Prostate gland (tissue), 2 donors: ENCODE data around the gene GPAM. TPM values are rescaled to one million over a fixed set of nuclear protein-coding genes. Genes with fewer than 3 reads are reported as not detected.

Experiments
- DNase-seq: peaks from one replicate; pipeline ENCODE4 v3.0.0-alpha.2; 2019; ENCODE audit warnings: low spot score
- H3K27ac ChIP-seq, 2 donors: fragments of 200-600 bp; sonication (generic); 2 replicates each; pipeline ENCODE4 v1.5.1; 2017 to 2019
- H3K27me3 ChIP-seq: fragments of 200-600 bp; sonication (generic); replicated peaks from 2 replicates; pipeline ENCODE4 v1.5.1; 2019; ENCODE audit not compliant: insufficient read depth
- H3K36me3 ChIP-seq, 2 donors: fragments of 200-600 bp; sonication (generic); 1 replicate in 1 of 2; 2 replicates in 1 of 2; pipeline versions ENCODE4 v1.5.1 to v1.8.1; 2017 to 2019
- H3K4me1 ChIP-seq: fragments of 200-600 bp; sonication (generic); replicated peaks from 2 replicates; pipeline ENCODE4 v1.5.1; 2019
- H3K4me3 ChIP-seq, 2 donors: fragments of 200-600 bp; sonication (generic); 2 replicates each; pipeline ENCODE4 v1.5.1; 2017 to 2019
- H3K9me3 ChIP-seq: fragments of 200-600 bp; sonication (generic); 2 replicates; pipeline ENCODE4 v1.5.1; 2017
- POLR2A ChIP-seq: fragments of 450-650 bp; IDR thresholded peaks from one replicate; pipeline ENCODE4 v1.6.1; 2016; ENCODE audit warnings: antibody characterized with exemption, mild to moderate bottlenecking
- POLR2AphosphoS5 ChIP-seq: sonication (generic); formaldehyde crosslinking; IDR thresholded peaks from one replicate; pipeline ENCODE4 v1.6.1; 2017; ENCODE audit warnings: antibody characterized with exemption
- WGBS: methylation state at CpG from one replicate; pipeline ENCODE4 v1.1.5; 2018; 5-methylcytosine and 5-hydroxymethylcytosine counted together
- intact Hi-C: fragments of 100-400 bp; cut with DNase I; formaldehyde crosslinking; loops from one replicate; pipeline ENCODE4 v1.14.2; 2022
- total RNA-seq, 2 donors: library from RNA; depleted of rRNA; stranded (reverse); fragments of >200 nt; gene quantifications; one replicate each; pipeline ENCODE4 v1.1.0, GENCODE V29; 2016
- TF ChIP-seq, protein P1 (sequence below), 4 experiments: fragments of 200-600 bp in 2 of 4; fragments of 450-650 bp in 2 of 4; sonication (generic) in 2 of 4; IDR thresholded peaks; 1 replicate in 3 of 4; 2 replicates in 1 of 4; pipeline ENCODE4 v1.5.1; 2016 to 2019; ENCODE audit warnings: antibody characterized with exemption in 4 of 4, mild to moderate bottlenecking in 2 of 4, moderate library complexity in 2 of 4

GPAM gene
- total RNA-seq, 2 donors from 2014 or later: 4.2 to 14.9 TPM

DNA sequence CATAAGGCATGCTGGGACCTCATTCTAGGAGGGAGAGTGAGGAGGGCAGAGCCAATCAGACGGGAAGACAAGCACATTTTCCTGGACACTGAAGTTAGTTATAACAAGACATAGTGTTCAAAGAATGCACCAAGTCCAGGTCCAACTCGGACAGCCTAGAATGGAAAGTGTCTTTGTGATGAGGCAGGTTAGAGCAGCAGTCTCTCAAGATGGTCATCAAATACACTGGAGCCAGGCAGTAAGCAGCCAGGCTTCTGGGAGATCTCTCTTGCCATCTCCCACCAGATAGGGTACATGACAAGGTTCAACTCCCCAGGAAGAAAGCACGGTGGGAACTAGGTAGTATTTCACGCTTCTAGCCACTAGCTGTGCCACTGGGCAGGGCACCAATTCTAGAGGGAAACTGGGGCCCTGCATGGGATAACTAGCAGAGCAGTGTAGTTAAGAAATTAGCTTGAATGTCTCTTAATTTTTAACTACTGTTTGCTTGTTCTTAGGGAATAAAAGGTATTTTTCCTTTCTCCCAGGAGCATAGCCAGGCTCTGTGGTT, 7.6 kb upstream of the GPAM start:
- WGBS: 46% methylated on average over 4 of the region's 4 CpGs
- no peak for DNase-seq

DNA sequence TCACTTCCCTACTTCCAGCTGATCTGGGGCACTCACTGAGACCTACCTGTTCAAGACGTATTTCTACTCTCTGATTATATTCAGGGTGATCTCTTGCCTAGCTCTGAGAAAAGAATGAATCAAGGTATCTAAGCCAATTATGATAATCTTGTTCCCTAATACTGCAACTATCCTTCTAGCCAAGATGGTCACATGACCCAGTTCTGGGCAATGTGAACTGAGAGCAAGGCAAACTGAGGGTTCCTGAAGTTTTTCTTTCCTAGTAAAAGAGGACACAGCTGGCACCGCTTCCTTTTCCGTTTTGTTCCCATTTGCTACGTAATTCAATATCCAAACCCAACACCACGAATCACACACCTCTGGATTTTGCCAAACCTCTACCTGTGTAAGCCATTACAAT, 5.9 kb upstream of the GPAM start:
- WGBS: 71% methylated on average over 5 of the region's 5 CpGs
- no peak overlapping the region for H3K4me3 ChIP-seq
- H3K27ac ChIP-seq: no peak overlapping the region
- DNase-seq: no peak
- no peaks in the 10 kb centered on the region for H3K9me3 ChIP-seq
- no peak for TF ChIP-seq POLR2AphosphoS5
- TF ChIP-seq POLR2A: no peak
- TF ChIP-seq, protein P1, sequence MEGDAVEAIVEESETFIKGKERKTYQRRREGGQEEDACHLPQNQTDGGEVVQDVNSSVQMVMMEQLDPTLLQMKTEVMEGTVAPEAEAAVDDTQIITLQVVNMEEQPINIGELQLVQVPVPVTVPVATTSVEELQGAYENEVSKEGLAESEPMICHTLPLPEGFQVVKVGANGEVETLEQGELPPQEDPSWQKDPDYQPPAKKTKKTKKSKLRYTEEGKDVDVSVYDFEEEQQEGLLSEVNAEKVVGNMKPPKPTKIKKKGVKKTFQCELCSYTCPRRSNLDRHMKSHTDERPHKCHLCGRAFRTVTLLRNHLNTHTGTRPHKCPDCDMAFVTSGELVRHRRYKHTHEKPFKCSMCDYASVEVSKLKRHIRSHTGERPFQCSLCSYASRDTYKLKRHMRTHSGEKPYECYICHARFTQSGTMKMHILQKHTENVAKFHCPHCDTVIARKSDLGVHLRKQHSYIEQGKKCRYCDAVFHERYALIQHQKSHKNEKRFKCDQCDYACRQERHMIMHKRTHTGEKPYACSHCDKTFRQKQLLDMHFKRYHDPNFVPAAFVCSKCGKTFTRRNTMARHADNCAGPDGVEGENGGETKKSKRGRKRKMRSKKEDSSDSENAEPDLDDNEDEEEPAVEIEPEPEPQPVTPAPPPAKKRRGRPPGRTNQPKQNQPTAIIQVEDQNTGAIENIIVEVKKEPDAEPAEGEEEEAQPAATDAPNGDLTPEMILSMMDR (IDR thresholded peaks at IDR 0.05): no peak
- no peaks in the 10 kb centered on the region for H3K27me3 ChIP-seq
- H3K4me1 ChIP-seq: no peaks in the 10 kb centered on the region
- intact Hi-C loops: loop anchor here (10.0 kb wide), 1 partner anchor 125 kb away; no protein-coding TSS in a partner anchor
- H3K36me3 ChIP-seq: no peaks in the 10 kb centered on the region

More for the DNA sequence above, 7.6 kb upstream of the GPAM start:
- no peak overlapping the region for H3K4me3 ChIP-seq
- H3K4me1 ChIP-seq: no peaks in the 10 kb centered on the region
- no peaks in the 10 kb centered on the region for H3K27me3 ChIP-seq
- H3K36me3 ChIP-seq: no peaks in the 10 kb centered on the region
- intact Hi-C loops: no loop called here
- no peak overlapping the region for H3K27ac ChIP-seq
- no peaks in the 10 kb centered on the region for H3K9me3 ChIP-seq
- TF ChIP-seq, protein P1 (IDR thresholded peaks at IDR 0.05): no peak
- TF ChIP-seq POLR2A (no peak), POLR2AphosphoS5 (no peak)

DNA sequence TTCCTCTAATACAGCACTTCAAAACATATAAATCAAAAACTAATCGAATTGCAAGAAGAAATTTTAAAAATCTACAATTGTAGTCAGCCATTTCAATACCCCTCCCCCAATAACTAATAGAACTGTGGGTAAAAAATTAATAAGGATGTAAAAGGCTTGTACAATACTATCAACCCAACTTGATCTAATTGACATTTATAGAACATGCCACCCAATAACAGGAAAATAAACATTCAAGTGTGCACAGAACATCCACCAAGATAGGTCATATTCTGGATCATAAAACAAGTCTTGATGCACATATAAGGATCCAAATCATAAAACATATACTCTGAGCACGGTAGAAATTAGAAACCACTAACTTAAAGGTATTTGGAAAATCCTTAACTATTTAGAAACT, 4.0 kb upstream of the GPAM start:
- H3K9me3 ChIP-seq: no peaks in the 10 kb centered on the region
- H3K4me1 ChIP-seq: no peaks in the 10 kb centered on the region
- no peak overlapping the region for H3K27ac ChIP-seq
- no peak overlapping the region for H3K4me3 ChIP-seq
- DNase-seq: no peak
- H3K27me3 ChIP-seq: no peaks in the 10 kb centered on the region
- intact Hi-C loops: loop anchor here (10.0 kb wide), 1 partner anchor 127 kb away; no protein-coding TSS in a partner anchor
- WGBS: 51% methylated on average over 2 of the region's 2 CpGs
- TF ChIP-seq POLR2A: no peak
- H3K36me3 ChIP-seq: no peaks in the 10 kb centered on the region

DNA sequence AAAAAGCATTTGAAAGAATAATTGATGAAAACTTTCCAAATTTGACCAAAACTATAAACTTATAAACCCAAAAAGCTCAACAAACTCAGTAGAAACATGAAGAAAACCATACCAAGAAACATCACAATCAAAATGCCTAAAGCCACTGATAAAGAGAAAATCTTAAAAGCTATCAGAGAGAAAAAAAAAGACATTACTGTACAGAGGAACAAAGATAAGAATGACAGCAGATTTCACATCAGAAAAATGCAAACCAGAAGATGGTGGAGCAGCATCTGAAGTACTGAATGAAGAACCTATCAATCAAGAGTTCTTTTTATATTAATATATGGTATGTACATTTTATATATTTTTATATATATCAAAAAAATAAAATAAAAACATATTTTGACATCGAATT, 2.4 kb upstream of the GPAM start:
- Histone ChIP-seq H3K4me1 (no peaks in the 10 kb centered on the region), H3K36me3 (no peaks in the 10 kb centered on the region), H3K9me3 (no peaks in the 10 kb centered on the region), H3K4me3 (no peak overlapping the region), H3K27ac (no peak overlapping the region), H3K27me3 (no peaks in the 10 kb centered on the region)
- intact Hi-C loops: loop anchor here (10.0 kb wide), 1 partner anchor 129 kb away; no protein-coding TSS in a partner anchor
- 91% methylated on average over 1 of the region's 1 CpG for WGBS
- TF ChIP-seq POLR2AphosphoS5: no peak
- TF ChIP-seq, protein P1 (IDR thresholded peaks at IDR 0.05): no peak
- TF ChIP-seq POLR2A: no peak
- no peak for DNase-seq

DNA sequence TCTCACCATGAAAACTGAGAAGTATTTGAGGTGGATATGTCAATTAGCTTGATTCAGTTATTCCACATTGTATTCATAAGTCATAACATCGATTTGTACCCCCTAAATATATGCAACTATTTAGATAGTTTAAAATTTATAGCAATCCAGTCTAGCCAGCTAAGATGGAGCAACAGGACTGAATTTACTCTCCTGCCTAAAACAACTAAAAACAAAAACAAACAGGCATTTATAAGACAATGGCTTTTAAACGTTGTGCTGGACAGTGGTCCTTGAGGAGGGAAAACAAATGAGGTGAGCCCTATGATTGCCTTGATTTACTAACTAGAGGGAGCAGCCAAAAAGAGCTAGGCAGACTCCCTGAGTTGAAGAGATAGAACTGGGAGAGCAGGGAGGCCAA, 814 bp upstream of the GPAM start:
- WGBS: 24% methylated on average over 2 of the region's 2 CpGs
- Histone ChIP-seq H3K9me3 (no peaks in the 10 kb centered on the region), H3K4me3 (peak overlapping the region in 1 of 2 donors; percentile 59), H3K4me1 (no peaks in the 10 kb centered on the region), H3K27me3 (no peaks in the 10 kb centered on the region), H3K36me3 (no peaks in the 10 kb centered on the region), H3K27ac (no peak overlapping the region)
- intact Hi-C loops: loop anchor here (5.0 to 10.0 kb wide), 2 partner anchors 130 to 263 kb away; partner anchors contain the start of genes VTI1A and ZDHHC6
- TF ChIP-seq POLR2A (no peak), POLR2AphosphoS5 (no peak)
- TF ChIP-seq, protein P1 (IDR thresholded peaks at IDR 0.05): no peak
- DNase-seq: no peak
